Measurements from ENCODE around the gene ALDH4A1.

- no peak for TF ChIP-seq CTCF (IDR thresholded peaks at IDR 0.05)
- TF ChIP-seq POLR2A (IDR thresholded peaks at IDR 0.05), result no peak
These were observed 36.3 kb upstream of the ALDH4A1 start for GRCh38 chr1:18938707-18939070.
